ENCODE results near the gene NPB. TPM values are rescaled to one million over a fixed set of nuclear protein-coding genes. Genes with fewer than 3 reads are reported as not detected.

Gene NPB
- 1.9 TPM for polyA plus RNA-seq (2013, experiment 1 of 2)
- not detected for polyA plus RNA-seq (2013, experiment 2 of 2)

DNA sequence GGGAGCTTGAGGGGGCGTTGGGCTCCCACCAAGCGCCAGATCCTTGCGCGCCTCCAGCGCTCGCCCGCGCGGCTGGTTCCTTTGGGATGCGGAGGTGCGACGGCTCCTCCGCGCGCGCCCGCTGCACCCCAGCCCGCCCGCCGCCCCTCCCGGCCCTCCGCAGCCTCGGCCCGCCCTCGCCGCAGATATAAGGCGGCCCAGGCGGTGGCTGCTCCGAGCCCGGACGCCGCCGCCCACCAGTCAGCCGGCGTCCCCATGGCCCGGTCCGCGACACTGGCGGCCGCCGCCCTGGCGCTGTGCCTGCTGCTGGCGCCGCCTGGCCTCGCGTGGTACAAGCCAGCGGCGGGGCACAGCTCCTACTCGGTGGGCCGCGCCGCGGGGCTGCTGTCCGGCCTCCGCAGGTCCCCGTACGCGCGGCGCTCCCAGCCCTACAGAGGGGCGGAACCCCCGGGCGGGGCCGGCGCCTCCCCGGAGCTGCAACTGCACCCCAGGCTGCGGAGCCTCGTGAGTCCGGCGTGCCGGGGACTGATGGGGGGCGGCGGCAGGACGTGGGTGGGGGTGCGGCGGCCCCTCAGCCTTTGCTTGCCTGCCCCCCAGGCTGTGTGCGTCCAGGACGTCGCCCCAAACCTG lies at the start of gene NPB:
Gene NPB (plus strand): TSS at position 216 of the 630 bp plus-strand sequence. CDS start 40 bp downstream, at position 256.
- Histone ChIP-seq H3K36me3 (ENCODE audit: control insufficient read depth, insufficient read depth, low read length) (peaks cover 66% of the 10 kb centered on the region), H3K27ac (ENCODE audit: low read depth, low read length, severe bottlenecking) (no peak within 1 kb of the TSS), H3K9me3 (ENCODE audit: control insufficient read depth, low read length) (no peaks in the 10 kb centered on the region), H3K4me3 (ENCODE audit: extremely low read depth, insufficient read depth, low read length, poor library complexity, severe bottlenecking) (peak within 1 kb of the TSS; percentile 5), H3K4me1 (ENCODE audit: control insufficient read depth, insufficient read depth, low read length, poor library complexity, severe bottlenecking) (peaks cover 21% of the 10 kb centered on the region)
- WGBS, 2 experiments (ENCODE audit: insufficient coverage in 2 of 2): 10 to 16% methylated on average over 56 to 72 of the region's 79 CpGs

DNA sequence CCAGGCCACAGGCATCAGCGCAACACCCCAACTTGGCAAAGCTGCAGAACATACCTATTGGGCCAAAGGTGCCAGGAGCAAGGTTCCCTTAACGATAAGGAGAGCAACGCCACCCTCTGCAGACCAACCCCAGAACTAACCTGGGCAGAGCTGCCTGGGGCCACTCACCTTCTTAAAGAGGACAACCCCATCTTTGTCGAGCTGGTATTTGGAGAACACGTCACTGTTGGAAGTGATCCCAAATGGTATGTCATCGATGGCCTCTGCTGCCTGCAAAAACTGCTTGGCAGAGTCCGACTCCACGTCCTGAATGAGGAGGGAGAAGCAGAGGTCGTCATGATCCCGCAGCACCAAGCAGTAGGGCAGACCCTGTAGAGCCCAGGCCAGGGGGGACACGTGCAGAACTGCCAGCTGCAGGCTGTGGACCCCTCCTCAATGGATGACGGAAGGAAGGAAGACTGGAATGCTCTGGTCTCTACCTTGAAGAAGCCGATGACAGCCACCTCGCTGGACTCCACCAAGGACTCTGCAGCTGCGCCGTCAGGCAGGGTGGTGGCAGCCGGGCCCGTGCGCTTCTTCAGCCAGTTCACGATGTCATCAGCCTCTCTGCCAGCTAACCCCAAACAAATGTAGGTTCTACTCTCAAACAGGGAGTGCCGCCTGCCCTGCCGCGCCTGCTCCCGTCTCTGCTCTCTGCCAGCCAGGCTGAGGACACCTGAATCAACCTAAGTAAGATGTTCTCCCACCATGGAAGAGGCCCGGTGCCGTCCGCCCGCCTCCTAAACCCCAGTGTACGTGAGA lies 46.9 kb upstream of the NPB start:
- H3K4me1 ChIP-seq (ENCODE audit: control insufficient read depth, insufficient read depth, low read length, poor library complexity, severe bottlenecking): peaks cover 16% of the 10 kb centered on the region
- H3K4me3 ChIP-seq (ENCODE audit: extremely low read depth, insufficient read depth, low read length, poor library complexity, severe bottlenecking): no peak overlapping the region
- WGBS, 2 experiments (ENCODE audit: insufficient coverage in 2 of 2): 95 to 97% methylated on average over 23 to 24 of the region's 29 CpGs
- H3K27ac ChIP-seq (ENCODE audit: low read depth, low read length, severe bottlenecking): no peak overlapping the region
- no peaks in the 10 kb centered on the region for H3K9me3 ChIP-seq (ENCODE audit: control insufficient read depth, low read length)
- peaks cover 93% of the 10 kb centered on the region for H3K36me3 ChIP-seq (ENCODE audit: control insufficient read depth, insufficient read depth, low read length)

DNA sequence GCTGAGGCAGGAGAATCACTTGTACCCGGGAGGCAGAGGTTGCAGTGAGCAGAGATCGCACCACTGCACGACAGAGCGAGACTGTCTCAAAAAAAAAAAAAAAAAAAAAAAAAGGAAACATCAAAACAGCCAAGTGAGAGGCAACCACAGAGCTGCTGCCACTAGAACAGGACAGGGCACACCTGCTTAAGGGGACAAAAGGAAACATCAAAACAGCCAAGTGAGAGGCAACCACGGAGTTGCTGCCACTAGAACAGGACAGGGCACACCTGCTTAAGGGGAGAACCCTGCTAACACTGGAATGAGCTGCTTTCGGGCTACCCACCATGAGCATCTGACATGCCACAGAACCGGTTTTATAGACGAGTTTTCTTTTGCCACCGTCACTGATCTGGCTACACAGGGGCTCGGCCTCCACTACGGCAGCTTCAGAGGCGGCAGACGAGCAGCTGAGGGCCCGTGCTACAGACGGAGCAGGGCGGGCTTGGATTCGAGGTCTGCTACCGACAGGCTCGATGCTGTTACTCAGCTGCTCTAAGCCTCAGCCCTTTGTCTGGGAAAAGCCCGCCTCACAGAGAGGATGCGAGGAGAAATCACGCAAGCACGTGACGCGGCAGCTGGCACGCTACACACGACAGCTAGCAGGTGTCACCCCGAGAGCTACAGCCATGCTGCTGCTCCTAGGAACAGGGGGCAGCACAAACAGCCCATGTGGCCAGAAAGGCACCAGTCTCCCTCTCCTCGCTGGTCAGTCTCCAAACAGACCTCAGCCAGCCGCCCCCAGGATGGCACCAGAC lies 43.7 kb upstream of the NPB start:
- Histone ChIP-seq H3K36me3 (ENCODE audit: control insufficient read depth, insufficient read depth, low read length) (peaks cover 75% of the 10 kb centered on the region), H3K27ac (ENCODE audit: low read depth, low read length, severe bottlenecking) (no peak overlapping the region), H3K4me3 (ENCODE audit: extremely low read depth, insufficient read depth, low read length, poor library complexity, severe bottlenecking) (peak overlapping the region; percentile 95), H3K4me1 (ENCODE audit: control insufficient read depth, insufficient read depth, low read length, poor library complexity, severe bottlenecking) (peaks cover 16% of the 10 kb centered on the region), H3K9me3 (ENCODE audit: control insufficient read depth, low read length) (no peaks in the 10 kb centered on the region)
- 94 to 96% methylated on average over 26 to 27 of the region's 30 CpGs for WGBS, 2 experiments (ENCODE audit: insufficient coverage in 2 of 2)

DNA sequence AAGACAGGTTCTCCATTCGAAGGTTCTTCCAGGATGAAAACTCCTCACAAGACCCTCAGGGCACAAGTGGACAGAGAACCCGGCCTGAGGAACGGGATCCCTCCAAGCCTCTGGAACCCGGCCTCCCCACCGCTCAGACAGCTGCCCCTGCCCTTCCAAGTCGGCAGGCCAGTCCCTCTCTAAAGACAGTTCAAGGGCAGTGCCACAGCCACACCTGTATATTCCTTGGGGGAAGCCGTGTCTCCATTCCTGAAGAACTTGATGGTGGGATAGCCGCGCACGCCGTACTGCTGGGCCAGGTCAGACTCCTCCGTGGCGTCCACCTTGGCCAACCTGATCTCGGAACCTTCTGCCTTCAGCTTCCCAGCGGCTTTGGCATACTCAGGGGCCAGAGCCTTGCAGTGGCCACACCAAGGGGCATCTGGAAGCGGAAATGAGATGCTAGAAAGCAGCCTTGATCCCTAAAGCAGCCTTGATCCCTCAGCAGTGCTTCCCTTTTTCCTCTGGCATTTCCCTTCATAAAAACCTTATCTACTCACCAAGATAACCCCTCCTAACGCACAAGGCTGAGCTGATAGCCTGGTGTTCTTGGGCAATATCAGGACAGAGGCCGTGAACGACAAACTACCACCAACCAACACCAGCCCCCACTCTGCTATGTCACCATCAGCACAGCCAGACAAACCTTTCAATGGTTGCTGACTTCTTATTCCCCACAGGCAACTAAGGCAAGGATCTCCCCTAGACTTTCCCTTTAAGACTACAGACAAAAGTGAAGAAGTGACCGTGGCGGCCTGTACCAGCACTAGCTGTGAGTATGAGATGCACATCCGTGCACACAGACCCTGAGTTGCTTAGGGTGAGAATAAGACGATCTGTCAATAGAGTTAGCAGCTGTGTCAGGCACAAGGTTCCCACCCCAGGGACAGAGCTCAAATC lies 42.8 kb upstream of the NPB start:
- Histone ChIP-seq H3K4me3 (ENCODE audit: extremely low read depth, insufficient read depth, low read length, poor library complexity, severe bottlenecking) (peak overlapping the region; percentile 95), H3K36me3 (ENCODE audit: control insufficient read depth, insufficient read depth, low read length) (peaks cover 75% of the 10 kb centered on the region), H3K4me1 (ENCODE audit: control insufficient read depth, insufficient read depth, low read length, poor library complexity, severe bottlenecking) (peaks cover 16% of the 10 kb centered on the region), H3K9me3 (ENCODE audit: control insufficient read depth, low read length) (no peaks in the 10 kb centered on the region), H3K27ac (ENCODE audit: low read depth, low read length, severe bottlenecking) (peak overlapping the region; percentile 89)
- 71 to 79% methylated on average over 21 to 23 of the region's 23 CpGs for WGBS, 2 experiments (ENCODE audit: insufficient coverage in 2 of 2)

DNA sequence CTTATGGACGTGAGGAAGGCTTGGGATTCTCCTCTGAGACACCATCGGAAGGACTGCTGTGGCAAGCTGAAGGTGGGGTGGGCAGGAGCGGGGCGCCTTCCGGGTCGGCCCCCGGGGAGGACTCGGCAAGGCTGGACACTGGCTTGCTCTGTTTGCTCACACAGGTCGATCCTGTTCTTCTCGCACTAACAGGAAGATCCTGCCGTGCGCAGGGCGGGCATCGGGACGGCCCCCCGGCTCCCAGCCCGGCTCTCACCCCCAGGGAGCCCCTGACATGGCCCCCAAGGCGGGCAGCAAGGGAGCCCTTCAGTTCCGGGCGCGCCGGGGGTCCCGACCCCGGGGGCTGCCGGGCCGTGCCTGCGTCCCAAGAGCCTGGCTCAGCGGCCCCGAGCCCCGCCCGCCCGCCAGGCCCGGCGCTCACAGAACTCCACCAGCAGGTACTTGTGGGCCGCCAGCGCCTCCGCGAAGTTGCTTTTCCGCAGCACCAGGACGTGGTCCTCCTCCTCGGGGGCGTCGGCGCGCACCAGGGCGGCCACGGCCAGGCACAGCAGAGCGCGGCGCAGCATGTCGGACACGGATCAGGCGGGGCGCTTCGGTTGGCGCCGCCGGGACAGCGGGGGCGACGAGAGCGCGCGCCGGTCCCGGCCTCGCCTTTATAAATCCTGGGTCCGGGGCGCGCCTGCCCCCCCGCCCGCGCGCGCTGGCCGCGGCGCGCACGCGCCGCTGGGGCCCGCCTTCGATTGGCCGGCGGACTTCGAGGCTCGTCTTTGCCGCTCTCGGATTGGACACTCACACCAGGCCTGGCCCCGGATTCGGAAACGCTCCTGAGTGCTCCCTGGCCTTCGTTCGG lies 41.9 kb upstream of the NPB start, which contains the start of gene P4HB:
Gene P4HB (minus strand): TSS at position 630 of the 850 bp plus-strand sequence. CDS start 64 bp downstream, at position 566.
- Histone ChIP-seq H3K27ac (ENCODE audit: low read depth, low read length, severe bottlenecking) (peak within 1 kb of the TSS; percentile 91), H3K4me3 (ENCODE audit: extremely low read depth, insufficient read depth, low read length, poor library complexity, severe bottlenecking) (peak within 1 kb of the TSS; percentile 95), H3K36me3 (ENCODE audit: control insufficient read depth, insufficient read depth, low read length) (peaks cover 75% of the 10 kb centered on the region), H3K9me3 (ENCODE audit: control insufficient read depth, low read length) (no peaks in the 10 kb centered on the region), H3K4me1 (ENCODE audit: control insufficient read depth, insufficient read depth, low read length, poor library complexity, severe bottlenecking) (peaks cover 17% of the 10 kb centered on the region)
- whole genome bisulfite sequencing, 2 experiments (ENCODE audit: insufficient coverage in 2 of 2): 0% methylated on average over 64 to 90 of the region's 95 CpGs

DNA sequence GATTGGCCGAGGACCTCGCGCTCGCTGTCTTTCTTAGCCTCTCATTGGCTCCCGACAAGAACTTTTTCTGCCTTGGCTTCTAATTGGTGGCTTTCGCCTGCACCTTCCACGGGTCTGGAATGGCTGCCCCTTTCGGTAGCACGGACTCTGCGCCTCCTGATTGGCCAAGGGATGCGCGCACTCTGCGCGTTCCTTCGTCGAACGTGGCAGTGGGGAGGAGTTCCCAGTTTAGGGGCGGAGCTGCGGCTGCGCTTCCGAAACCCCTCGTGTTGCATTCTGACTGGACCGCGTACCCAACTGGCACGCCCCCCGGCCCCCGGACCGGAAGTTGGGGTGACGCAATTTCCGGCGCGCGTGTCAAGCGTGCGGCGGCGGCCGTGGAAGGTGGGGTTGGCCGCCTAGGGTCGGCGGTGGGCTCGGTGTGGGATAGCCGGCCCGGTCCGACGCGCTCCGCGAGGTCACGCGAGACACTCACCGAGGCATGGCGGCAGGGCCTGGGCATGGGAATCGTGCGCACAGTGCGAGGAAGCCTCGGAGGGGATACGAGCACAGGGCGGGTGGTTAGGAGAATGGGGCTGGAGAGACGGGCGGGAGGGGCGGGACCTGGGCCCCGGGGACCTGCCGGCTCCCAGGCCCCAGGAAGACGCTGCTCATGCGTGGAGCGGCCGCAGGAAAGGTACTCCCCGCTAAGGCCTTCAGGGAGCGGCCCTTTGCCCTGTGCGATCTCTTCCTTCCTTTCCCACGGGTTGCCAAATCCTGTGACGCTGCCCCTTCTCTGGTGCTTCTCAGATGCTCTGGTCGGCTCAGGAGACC lies 41.1 kb upstream of the NPB start:
- Histone ChIP-seq H3K4me3 (ENCODE audit: extremely low read depth, insufficient read depth, low read length, poor library complexity, severe bottlenecking) (peak overlapping the region; percentile 83), H3K36me3 (ENCODE audit: control insufficient read depth, insufficient read depth, low read length) (peaks cover 75% of the 10 kb centered on the region), H3K9me3 (ENCODE audit: control insufficient read depth, low read length) (no peaks in the 10 kb centered on the region), H3K4me1 (ENCODE audit: control insufficient read depth, insufficient read depth, low read length, poor library complexity, severe bottlenecking) (peaks cover 24% of the 10 kb centered on the region), H3K27ac (ENCODE audit: low read depth, low read length, severe bottlenecking) (peak overlapping the region; percentile 91)
- 0 to 1% methylated on average over 48 to 74 of the region's 74 CpGs for WGBS, 2 experiments (ENCODE audit: insufficient coverage in 2 of 2)

DNA sequence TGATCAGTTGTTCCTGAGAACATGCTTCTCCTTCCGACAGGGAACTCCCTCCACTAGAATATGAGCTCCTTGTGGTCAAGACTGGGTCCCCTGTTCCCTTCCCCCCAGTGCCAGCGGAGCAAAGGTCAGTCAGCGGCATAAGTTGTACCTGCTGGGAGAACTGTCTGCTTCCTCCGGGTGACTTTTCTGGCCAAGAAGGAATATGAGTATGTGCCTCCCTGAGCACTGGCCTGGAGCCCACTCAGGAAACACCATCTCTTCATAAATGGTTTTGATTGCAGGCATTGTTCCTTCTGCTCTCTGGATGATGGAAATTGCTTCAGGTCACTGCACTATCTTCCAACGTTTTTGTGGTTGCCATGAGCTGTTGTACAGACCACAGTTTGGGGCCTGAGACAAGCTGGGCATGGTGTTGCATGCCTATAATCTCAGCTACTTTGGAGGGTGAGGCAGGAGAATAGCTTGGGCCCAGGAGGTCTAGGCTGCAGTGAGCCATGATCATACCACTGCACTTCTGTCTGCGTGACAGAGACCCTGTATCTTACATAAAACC lies 38.8 kb upstream of the NPB start:
- H3K4me3 ChIP-seq (ENCODE audit: extremely low read depth, insufficient read depth, low read length, poor library complexity, severe bottlenecking): no peak overlapping the region
- H3K4me1 ChIP-seq (ENCODE audit: control insufficient read depth, insufficient read depth, low read length, poor library complexity, severe bottlenecking): peaks cover 36% of the 10 kb centered on the region
- H3K9me3 ChIP-seq (ENCODE audit: control insufficient read depth, low read length): no peaks in the 10 kb centered on the region
- H3K36me3 ChIP-seq (ENCODE audit: control insufficient read depth, insufficient read depth, low read length): peaks cover 74% of the 10 kb centered on the region
- WGBS, 2 experiments (ENCODE audit: insufficient coverage in 2 of 2): 91 to 94% methylated on average over 3 to 4 of the region's 6 CpGs
- H3K27ac ChIP-seq (ENCODE audit: low read depth, low read length, severe bottlenecking): no peak overlapping the region

DNA sequence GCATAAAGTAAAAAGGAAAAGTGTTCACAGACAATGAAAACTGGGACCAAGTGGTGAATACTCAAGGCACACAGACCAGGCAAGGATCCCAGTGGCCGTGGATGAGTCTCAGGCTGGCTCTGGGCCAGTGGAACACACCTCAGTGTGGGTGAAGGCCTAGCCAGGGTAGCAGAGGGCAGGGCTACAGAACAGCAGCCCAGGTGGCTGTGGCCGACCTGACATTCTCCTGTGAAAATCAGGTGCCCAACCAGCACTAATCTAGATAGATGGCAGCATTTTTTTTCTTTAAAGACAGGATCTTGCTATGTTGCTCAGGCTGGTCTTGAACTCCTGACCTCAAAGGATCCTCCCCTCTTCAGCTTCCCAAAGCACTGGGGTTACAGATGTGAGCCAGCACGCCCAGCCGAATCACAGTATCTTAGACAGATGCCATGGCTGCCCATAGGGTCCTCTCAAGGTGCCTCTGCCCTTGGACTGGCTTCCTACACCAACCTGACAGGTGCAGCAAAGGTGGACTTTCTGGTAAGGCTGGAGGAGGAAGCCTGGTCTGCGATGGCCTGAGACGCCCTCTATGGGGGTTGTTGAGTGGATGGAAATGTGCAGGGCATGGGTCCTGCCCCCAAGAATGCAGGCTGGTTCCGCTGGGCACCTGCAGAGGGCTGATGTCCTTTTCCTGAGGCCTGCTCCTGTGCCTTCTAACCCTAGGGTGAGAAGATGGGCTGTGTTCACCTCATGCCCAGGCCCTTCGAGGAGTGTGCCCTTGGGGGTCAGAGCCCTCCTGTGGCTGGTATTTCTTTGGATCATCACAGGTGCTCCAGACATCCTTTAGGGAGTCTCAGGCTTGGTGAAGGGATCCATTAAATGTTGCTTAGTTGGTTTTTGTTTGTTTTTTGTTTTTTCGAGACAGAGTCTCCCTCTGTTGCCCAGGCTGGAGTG lies 37.9 kb upstream of the NPB start:
- no peaks in the 10 kb centered on the region for H3K9me3 ChIP-seq (ENCODE audit: control insufficient read depth, low read length)
- no peak overlapping the region for H3K4me3 ChIP-seq (ENCODE audit: extremely low read depth, insufficient read depth, low read length, poor library complexity, severe bottlenecking)
- H3K36me3 ChIP-seq (ENCODE audit: control insufficient read depth, insufficient read depth, low read length): peaks cover 71% of the 10 kb centered on the region
- no peak overlapping the region for H3K27ac ChIP-seq (ENCODE audit: low read depth, low read length, severe bottlenecking)
- peaks cover 35% of the 10 kb centered on the region for H3K4me1 ChIP-seq (ENCODE audit: control insufficient read depth, insufficient read depth, low read length, poor library complexity, severe bottlenecking)
- 92% methylated on average over 7 of the region's 9 CpGs for WGBS, 2 experiments (ENCODE audit: insufficient coverage in 2 of 2)

All from mesodermal cell (in vitro differentiated cells).